MM.1S (cell line): ENCODE measurements around the gene DLGAP3.
"Not testable (repeated sequence)": the region's sequence is repeated elsewhere in the genome, so short reads cannot be mapped to it uniquely, and the experiment has no call there.

Source experiments
- DNase-seq: peaks from one replicate; pipeline ENCODE4 v3.0.0-alpha.2; 2015
- H2AFZ ChIP-seq: fragments of 300-600 bp; sonication (generic); 2 replicates; pipeline ENCODE4 v1.6.0; 2016; ENCODE audit warnings: antibody characterized with exemption, low read length
- H3F3A ChIP-seq: fragments of 300-600 bp; sonication (generic); 2 replicates; pipeline ENCODE4 v1.6.1; 2016; ENCODE audit warnings: mild to moderate bottlenecking, antibody characterized with exemption, low read length, moderate library complexity, mixed read lengths; ENCODE audit not compliant: insufficient read depth
- H3K27ac ChIP-seq: fragments of 300-600 bp; sonication (generic); 2 replicates; pipeline ENCODE4 v1.5.1; 2016; ENCODE audit warnings: mild to moderate bottlenecking, low read length
- H3K27me3 ChIP-seq: fragments of 300-600 bp; sonication (generic); replicated peaks from 2 replicates; pipeline ENCODE4 v1.6.0; 2016; ENCODE audit warnings: low read length; ENCODE audit not compliant: insufficient read depth
- H3K36me3 ChIP-seq: fragments of 300-600 bp; sonication (generic); replicated peaks from 2 replicates; pipeline ENCODE4 v1.6.1; 2016; ENCODE audit warnings: mild to moderate bottlenecking, low read length, mixed read lengths; ENCODE audit not compliant: insufficient read depth
- H3K4me1 ChIP-seq: fragments of 300-600 bp; sonication (generic); 2 replicates; pipeline ENCODE4 v1.6.1; 2016; ENCODE audit warnings: low read length, mixed read lengths
- H3K4me2 ChIP-seq: fragments of 300-600 bp; sonication (generic); 2 replicates; pipeline ENCODE4 v1.6.0; 2016; ENCODE audit warnings: low read depth, low read length
- H3K4me3 ChIP-seq: fragments of 300-600 bp; sonication (generic); 2 replicates; pipeline ENCODE4 v1.5.1; 2016; ENCODE audit warnings: low read length, mixed read lengths
- H3K79me2 ChIP-seq: fragments of 300-600 bp; sonication (generic); 2 replicates; pipeline ENCODE4 v1.6.1; 2016; ENCODE audit warnings: mixed run types, low read length, mixed read lengths
- H3K9ac ChIP-seq: fragments of 300-600 bp; sonication (generic); 2 replicates; pipeline ENCODE4 v1.6.1; 2016; ENCODE audit warnings: low read length, mixed read lengths
- H3K9me2 ChIP-seq: fragments of 300-600 bp; sonication (generic); replicated peaks from 2 replicates; pipeline ENCODE4 v1.6.1; 2016; ENCODE audit warnings: mild to moderate bottlenecking, low read length, mixed read lengths; ENCODE audit not compliant: insufficient read depth
- H3K9me3 ChIP-seq: fragments of 300-600 bp; sonication (generic); replicated peaks from 2 replicates; pipeline ENCODE4 v1.6.1; 2016; ENCODE audit warnings: mild to moderate bottlenecking, low read length, mixed read lengths; ENCODE audit not compliant: insufficient read depth
- H4K20me1 ChIP-seq: fragments of 300-600 bp; sonication (generic); 2 replicates; pipeline ENCODE4 v1.6.1; 2016; ENCODE audit warnings: mild to moderate bottlenecking, low read length, moderate library complexity, mixed read lengths; ENCODE audit not compliant: insufficient read depth
- EZH2 ChIP-seq: fragments of 300-600 bp; sonication (generic); optimal IDR thresholded peaks from 2 replicates; pipeline ENCODE3; 2017; ENCODE audit warnings: low read depth, mild to moderate bottlenecking, antibody characterized with exemption, low read length, mixed read lengths
- EZH2phosphoT487 ChIP-seq: fragments of 300-600 bp; sonication (generic); IDR thresholded peaks from 2 replicates; pipeline ENCODE4 v1.6.1; 2018; ENCODE audit warnings: antibody characterized with exemption, low read length
- TF ChIP-seq, protein P1 (sequence below): fragments of 300-600 bp; sonication (generic); IDR thresholded peaks from 2 replicates; pipeline ENCODE4 v1.5.1; 2016; ENCODE audit warnings: antibody characterized with exemption, low read length, mixed read lengths

DLGAP3 gene

DNA sequence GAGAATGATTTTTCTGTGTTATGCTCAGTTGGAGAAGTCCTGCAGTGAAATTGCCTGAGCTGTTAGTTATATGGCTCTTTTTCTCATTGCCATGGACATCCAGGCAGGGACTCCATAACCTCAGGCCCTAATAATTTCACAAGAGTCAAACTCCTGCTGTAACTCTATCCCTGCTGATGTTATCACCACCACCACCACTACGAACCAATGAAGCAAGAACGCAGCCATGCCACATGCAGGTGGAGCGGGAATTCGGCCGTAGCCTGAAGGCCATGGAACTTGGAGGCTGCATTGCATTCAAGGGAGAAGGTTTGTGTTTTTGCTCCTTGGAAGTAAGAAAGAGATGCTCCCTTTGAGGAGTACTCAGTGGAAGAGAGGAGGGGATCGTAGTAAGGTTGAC lies 16.8 kb upstream of the DLGAP3 start:
- H3K4me3 ChIP-seq = no peak overlapping the region
- no peaks in the 10 kb centered on the region for H3K27me3 ChIP-seq
- H3K9ac ChIP-seq = no peak overlapping the region
- no peak for DNase-seq
- H3F3A ChIP-seq = no peaks in the 10 kb centered on the region
- no peak overlapping the region for H3K4me2 ChIP-seq
- TF ChIP-seq EZH2phosphoT487 (no peak), EZH2 (no peak)
- TF ChIP-seq, protein P1, sequence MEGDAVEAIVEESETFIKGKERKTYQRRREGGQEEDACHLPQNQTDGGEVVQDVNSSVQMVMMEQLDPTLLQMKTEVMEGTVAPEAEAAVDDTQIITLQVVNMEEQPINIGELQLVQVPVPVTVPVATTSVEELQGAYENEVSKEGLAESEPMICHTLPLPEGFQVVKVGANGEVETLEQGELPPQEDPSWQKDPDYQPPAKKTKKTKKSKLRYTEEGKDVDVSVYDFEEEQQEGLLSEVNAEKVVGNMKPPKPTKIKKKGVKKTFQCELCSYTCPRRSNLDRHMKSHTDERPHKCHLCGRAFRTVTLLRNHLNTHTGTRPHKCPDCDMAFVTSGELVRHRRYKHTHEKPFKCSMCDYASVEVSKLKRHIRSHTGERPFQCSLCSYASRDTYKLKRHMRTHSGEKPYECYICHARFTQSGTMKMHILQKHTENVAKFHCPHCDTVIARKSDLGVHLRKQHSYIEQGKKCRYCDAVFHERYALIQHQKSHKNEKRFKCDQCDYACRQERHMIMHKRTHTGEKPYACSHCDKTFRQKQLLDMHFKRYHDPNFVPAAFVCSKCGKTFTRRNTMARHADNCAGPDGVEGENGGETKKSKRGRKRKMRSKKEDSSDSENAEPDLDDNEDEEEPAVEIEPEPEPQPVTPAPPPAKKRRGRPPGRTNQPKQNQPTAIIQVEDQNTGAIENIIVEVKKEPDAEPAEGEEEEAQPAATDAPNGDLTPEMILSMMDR = no peak
- H3K9me2 ChIP-seq = no peaks in the 10 kb centered on the region
- no peaks in the 10 kb centered on the region for H4K20me1 ChIP-seq
- no peaks in the 10 kb centered on the region for H3K4me1 ChIP-seq
- H3K9me3 ChIP-seq = no peaks in the 10 kb centered on the region
- H3K79me2 ChIP-seq = no peaks in the 10 kb centered on the region
- no peak overlapping the region for H2AFZ ChIP-seq
- no peaks in the 10 kb centered on the region for H3K36me3 ChIP-seq
- H3K27ac ChIP-seq = no peak overlapping the region

DNA sequence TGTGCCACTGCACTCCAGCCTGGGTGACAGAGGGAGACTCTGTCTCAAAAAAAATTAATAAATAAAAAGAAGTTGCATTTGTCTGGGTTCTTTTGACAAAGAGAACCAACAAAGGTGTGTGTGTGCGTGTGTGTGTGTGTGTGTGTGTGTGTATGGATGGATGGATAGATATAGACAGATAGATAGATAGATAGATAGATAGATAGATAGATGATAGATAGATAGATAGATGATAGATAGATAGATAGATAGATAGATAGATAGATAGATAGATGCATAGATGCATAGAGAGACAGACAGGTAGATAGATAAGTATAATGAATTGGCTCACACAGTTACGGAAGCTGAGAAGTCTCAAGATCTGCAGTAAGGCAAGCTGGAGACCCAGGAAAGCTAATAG lies 12.3 kb upstream of the DLGAP3 start:
- not testable (repeated sequence) for H3K9ac ChIP-seq, H4K20me1 ChIP-seq, DNase-seq, H3K4me3 ChIP-seq, H3K9me2 ChIP-seq, H2AFZ ChIP-seq, H3K36me3 ChIP-seq, H3K27ac ChIP-seq, H3K27me3 ChIP-seq, H3K9me3 ChIP-seq, H3K79me2 ChIP-seq, H3K4me1 ChIP-seq, H3K4me2 ChIP-seq, H3F3A ChIP-seq

DNA sequence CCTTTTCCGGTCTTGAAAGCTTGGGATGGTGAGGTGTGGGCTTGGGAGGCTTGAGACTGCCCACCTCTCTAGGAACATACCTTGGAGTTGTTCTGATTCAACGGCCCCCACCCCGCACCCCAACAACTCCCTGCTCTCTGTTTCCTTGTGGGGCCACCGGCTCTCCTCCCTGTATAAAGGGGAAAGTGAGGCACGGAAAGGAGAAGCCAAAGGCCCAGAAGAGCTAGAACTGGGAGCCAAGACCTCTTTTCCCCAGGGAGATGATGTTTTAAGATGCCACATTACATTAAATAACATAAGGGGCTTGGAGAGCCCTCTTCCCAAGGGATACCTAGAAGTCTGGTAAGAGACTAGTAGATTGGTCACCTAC lies 1.2 kb upstream of the DLGAP3 start:
- H3K9me2 ChIP-seq = no peaks in the 10 kb centered on the region
- H3K36me3 ChIP-seq = no peaks in the 10 kb centered on the region
- no peaks in the 10 kb centered on the region for H3F3A ChIP-seq
- no peaks in the 10 kb centered on the region for H3K79me2 ChIP-seq
- no peak overlapping the region for H3K4me3 ChIP-seq
- no peak overlapping the region for H3K27ac ChIP-seq
- no peaks in the 10 kb centered on the region for H3K9me3 ChIP-seq
- no peaks in the 10 kb centered on the region for H3K4me1 ChIP-seq
- H2AFZ ChIP-seq = no peak overlapping the region
- no peak for DNase-seq
- no peak overlapping the region for H3K9ac ChIP-seq
- no peak overlapping the region for H3K4me2 ChIP-seq
- TF ChIP-seq, protein P1 = no peak
- no peak for TF ChIP-seq EZH2phosphoT487
- no peak for TF ChIP-seq EZH2
- peaks cover 53% of the 10 kb centered on the region for H3K27me3 ChIP-seq
- no peaks in the 10 kb centered on the region for H4K20me1 ChIP-seq

DNA sequence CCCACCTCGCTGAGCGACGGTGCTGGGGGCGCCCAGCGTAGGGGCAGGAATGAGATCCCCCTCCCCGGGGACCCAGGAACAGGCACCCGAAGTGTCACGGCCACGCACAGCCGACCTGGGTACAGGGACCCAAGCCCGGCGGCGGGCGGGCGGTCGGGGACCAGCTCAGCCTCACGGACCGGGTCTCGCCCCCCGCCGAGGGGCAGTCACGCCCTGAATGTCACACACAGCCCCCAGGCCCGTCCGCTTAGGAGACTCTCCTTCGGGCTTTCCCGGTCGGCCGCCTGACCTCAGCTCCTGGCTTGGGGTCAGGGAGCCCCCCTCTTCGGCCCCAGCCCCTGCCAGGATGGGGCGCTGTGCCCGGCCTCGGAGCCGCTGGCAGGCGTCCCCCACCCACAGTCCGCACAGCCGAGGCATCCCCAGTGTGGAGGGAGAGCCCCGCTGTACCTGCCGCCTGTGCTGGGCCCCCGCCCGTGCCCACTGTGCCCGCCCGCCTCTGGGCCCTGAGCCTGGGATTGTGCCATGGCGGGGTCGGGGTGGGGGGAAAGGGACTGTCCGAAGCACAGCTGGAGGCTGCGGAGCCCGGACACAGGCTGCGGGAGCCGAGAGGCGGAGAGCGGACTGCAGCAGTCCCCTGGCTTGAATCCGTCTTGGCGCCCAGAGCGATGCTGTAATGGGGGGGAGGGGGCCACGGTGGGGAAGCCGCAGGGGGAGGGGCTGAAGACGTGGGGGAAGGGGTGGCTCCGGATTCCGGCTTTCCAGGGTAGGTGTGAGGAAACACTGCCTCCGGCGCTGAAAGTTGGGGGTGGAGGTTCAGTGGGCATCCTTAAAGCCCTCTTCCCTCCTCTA lies 627 bp upstream of the DLGAP3 start:
- Histone ChIP-seq H3K4me1 (no peaks in the 10 kb centered on the region), H3K9me2 (no peaks in the 10 kb centered on the region), H3F3A (no peaks in the 10 kb centered on the region), H3K4me2 (no peak overlapping the region), H3K9ac (no peak overlapping the region), H3K79me2 (no peaks in the 10 kb centered on the region), H4K20me1 (no peaks in the 10 kb centered on the region), H3K4me3 (no peak overlapping the region), H3K27ac (no peak overlapping the region), H3K27me3 (peaks cover 54% of the 10 kb centered on the region), H2AFZ (no peak overlapping the region), H3K9me3 (no peaks in the 10 kb centered on the region), H3K36me3 (no peaks in the 10 kb centered on the region)
- TF ChIP-seq EZH2 (no peak), EZH2phosphoT487 (no peak)
- TF ChIP-seq, protein P1 = no peak
- no peak for DNase-seq
